T-helper 17 cell (primary cell): Measurements from ENCODE around the gene PRKCSH. TPM values are rescaled to one million over a fixed set of nuclear protein-coding genes. Genes with fewer than 3 reads are reported as not detected.
"Not testable (repeated sequence)": the region's sequence is repeated elsewhere in the genome, so short reads cannot be mapped to it uniquely, and the experiment has no call there.

Experiments
- ATAC-seq: fragments of 150-1000 bp; cut with Tn5 transposase; 2 replicates; pipeline ENCODE4 v1.10.0; 2021; ENCODE audit warnings: mild to moderate bottlenecking, moderate library complexity
- DNase-seq, 3 donors: peaks; one replicate each; pipeline versions ENCODE4 v3.0.0 to v3.0.0-alpha.2; 2020 to 2021
- H3K9me3 ChIP-seq: one replicate; pipeline ENCODE4 v1.7.0; 2013; ENCODE audit warnings: low read length, mild to moderate bottlenecking; ENCODE audit not compliant: control insufficient read depth, poor library complexity, severe bottlenecking
- H3K27ac Mint-ChIP-seq: one replicate; pipeline ENCODE4 v1.8.0; 2022; ENCODE audit warnings: mild to moderate bottlenecking, moderate library complexity, mixed read lengths
- H3K27me3 Mint-ChIP-seq: one replicate; pipeline ENCODE4 v1.8.0; 2022; ENCODE audit warnings: mixed read lengths
- H3K36me3 Mint-ChIP-seq: one replicate; pipeline ENCODE4 v1.8.0; 2022; ENCODE audit warnings: low read depth, mixed read lengths
- H3K4me1 Mint-ChIP-seq: one replicate; pipeline ENCODE4 v1.8.0; 2022; ENCODE audit warnings: mild to moderate bottlenecking, mixed read lengths
- H3K4me3 Mint-ChIP-seq: one replicate; pipeline ENCODE4 v1.8.0; 2022; ENCODE audit warnings: mild to moderate bottlenecking, moderate library complexity, mixed read lengths
- total RNA-seq, 4 donors: library from RNA in 2 of 4; stranded (reverse) in 2 of 4; gene quantifications; one replicate each; pipeline ENCODE4 v1.2.3 and lab custom pipeline; 2022 to 2026

PRKCSH gene
- total RNA-seq, 2 donors from 2014 or later = 233 to 250 TPM

- H3K4me1 Mint-ChIP-seq = peaks cover 5% of the 10 kb centered on the region
- no peak overlapping the region for H3K27ac Mint-ChIP-seq
- no peak overlapping the region for H3K4me3 Mint-ChIP-seq
- peaks cover 18% of the 10 kb centered on the region for H3K27me3 Mint-ChIP-seq
- no peaks in the 10 kb centered on the region for H3K9me3 ChIP-seq
- ATAC-seq = no peak
- H3K36me3 Mint-ChIP-seq = peaks cover 2% of the 10 kb centered on the region
- no peak for DNase-seq
These were observed 26.0 kb downstream of the PRKCSH start for GRCh38 chr19:11461453-11461852.

DNA sequence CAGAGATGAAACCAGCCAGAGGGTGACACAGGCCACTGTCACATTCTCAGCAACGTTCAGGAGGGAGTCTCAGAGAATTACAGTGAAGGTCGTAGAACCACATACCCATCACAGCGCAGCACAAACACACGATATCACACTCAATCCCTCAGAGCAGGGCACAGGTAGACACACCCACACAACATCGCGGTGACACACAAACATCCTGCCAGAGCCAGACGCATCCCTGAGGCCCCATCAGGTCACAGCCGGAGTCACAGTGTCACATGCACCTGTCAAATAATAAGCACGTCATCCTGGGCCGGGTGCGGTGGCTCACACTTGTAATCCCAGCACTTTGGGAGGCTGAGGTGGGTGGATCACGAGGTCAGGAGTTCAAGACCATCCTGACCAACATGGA lies 28.0 kb downstream of the PRKCSH start:
- Mint-ChIP-seq H3K4me3 (no peak overlapping the region), H3K4me1 (peaks cover 5% of the 10 kb centered on the region), H3K27ac (no peak overlapping the region), H3K27me3 (peaks cover 11% of the 10 kb centered on the region), H3K36me3 (peaks cover 2% of the 10 kb centered on the region)
- ATAC-seq (peak; percentile 82), DNase-seq (no peak)
- no peaks in the 10 kb centered on the region for H3K9me3 ChIP-seq

DNA sequence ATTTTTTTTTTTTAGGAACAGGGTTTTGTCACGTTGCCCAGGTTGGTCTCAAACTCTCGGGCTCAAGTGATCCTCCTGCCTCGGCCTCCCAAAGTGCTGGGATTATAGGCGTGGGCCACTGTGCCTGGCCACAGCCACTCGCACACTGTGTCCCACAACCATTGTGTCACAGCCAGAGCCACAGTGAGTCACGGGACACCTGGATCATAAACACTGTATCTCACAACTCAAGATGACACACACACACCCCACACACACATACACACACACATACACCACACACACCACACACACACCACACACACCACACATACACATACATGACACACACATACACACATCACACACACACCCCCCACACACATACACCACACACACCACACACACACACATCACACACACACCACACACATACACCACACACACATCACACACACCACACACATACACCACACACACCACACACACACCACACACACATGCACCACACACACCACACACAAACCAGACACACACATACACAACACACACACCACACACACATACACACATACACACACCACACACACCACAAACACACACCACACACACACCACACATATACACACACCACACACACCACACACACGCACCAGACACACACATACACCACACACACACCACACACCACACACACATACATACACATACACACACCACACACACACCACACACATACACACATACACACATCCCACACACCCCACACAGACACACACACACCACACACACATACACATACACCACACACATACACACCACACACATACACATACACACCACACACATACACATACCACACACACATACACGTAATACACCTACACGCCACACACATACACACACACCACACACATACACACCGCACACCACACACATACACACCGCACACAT lies 29.2 kb downstream of the PRKCSH start:
- DNase-seq (no peak), ATAC-seq (no peak)
- no peak overlapping the region for H3K4me3 Mint-ChIP-seq
- H3K27ac Mint-ChIP-seq = no peak overlapping the region
- peaks cover 2% of the 10 kb centered on the region for H3K36me3 Mint-ChIP-seq
- H3K9me3 ChIP-seq = no peaks in the 10 kb centered on the region
- peaks cover 5% of the 10 kb centered on the region for H3K4me1 Mint-ChIP-seq
- peaks cover 7% of the 10 kb centered on the region for H3K27me3 Mint-ChIP-seq

DNA sequence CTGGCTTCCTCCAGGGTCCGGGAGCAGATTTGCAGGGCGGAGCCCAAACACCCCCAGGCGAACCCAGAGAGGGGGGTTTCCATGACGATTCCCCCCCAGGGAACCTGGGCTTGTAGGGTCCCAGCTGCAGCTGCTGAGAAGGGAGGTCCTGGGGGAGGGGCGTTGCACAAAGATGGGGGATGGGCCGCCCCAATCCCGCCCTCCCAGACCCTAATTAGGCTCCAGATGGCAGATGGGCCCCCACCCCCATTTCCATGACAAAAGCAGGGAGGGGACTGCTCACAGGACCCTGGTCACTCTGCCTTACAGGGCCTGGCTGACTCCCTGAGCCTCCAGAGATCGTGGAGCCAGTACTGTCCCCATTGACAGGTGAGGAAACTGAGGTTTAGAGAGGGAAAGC lies 30.2 kb downstream of the PRKCSH start:
- peaks cover 5% of the 10 kb centered on the region for H3K4me1 Mint-ChIP-seq
- no peaks in the 10 kb centered on the region for H3K36me3 Mint-ChIP-seq
- no peaks in the 10 kb centered on the region for H3K27me3 Mint-ChIP-seq
- no peaks in the 10 kb centered on the region for H3K9me3 ChIP-seq
- DNase-seq = no peak
- no peak overlapping the region for H3K27ac Mint-ChIP-seq
- no peak overlapping the region for H3K4me3 Mint-ChIP-seq
- no peak for ATAC-seq

- not testable (repeated sequence) for H3K4me1 Mint-ChIP-seq, H3K4me3 Mint-ChIP-seq, H3K36me3 Mint-ChIP-seq, H3K9me3 ChIP-seq, ATAC-seq, H3K27ac Mint-ChIP-seq, DNase-seq, H3K27me3 Mint-ChIP-seq
These were observed 32.9 kb downstream of the PRKCSH start for GRCh38 chr19:11468266-11468845.

- H3K9me3 ChIP-seq = no peaks in the 10 kb centered on the region
- no peak for ATAC-seq
- peaks cover 20% of the 10 kb centered on the region for H3K27me3 Mint-ChIP-seq
- H3K36me3 Mint-ChIP-seq = no peaks in the 10 kb centered on the region
- H3K27ac Mint-ChIP-seq = no peak overlapping the region
- H3K4me3 Mint-ChIP-seq = no peak overlapping the region
- DNase-seq = no peak
- H3K4me1 Mint-ChIP-seq = peaks cover 2% of the 10 kb centered on the region
These were observed 38.3 kb downstream of the PRKCSH start for GRCh38 chr19:11473725-11474124.

GRCh38 chr19:11475343-11475742 lies 39.9 kb downstream of the PRKCSH start:
- H3K27me3 Mint-ChIP-seq = peaks cover 26% of the 10 kb centered on the region
- not testable (repeated sequence) for H3K36me3 Mint-ChIP-seq, H3K4me1 Mint-ChIP-seq, H3K27ac Mint-ChIP-seq, ATAC-seq, H3K4me3 Mint-ChIP-seq, DNase-seq, H3K9me3 ChIP-seq

- no peak overlapping the region for H3K4me3 Mint-ChIP-seq
- ATAC-seq (no peak), DNase-seq (no peak)
- H3K36me3 Mint-ChIP-seq = peaks cover 3% of the 10 kb centered on the region
- peaks cover 26% of the 10 kb centered on the region for H3K27me3 Mint-ChIP-seq
- H3K9me3 ChIP-seq = no peaks in the 10 kb centered on the region
- no peak overlapping the region for H3K27ac Mint-ChIP-seq
- H3K4me1 Mint-ChIP-seq = peaks cover 8% of the 10 kb centered on the region
These were observed 40.4 kb downstream of the PRKCSH start for GRCh38 chr19:11475861-11476260.

GRCh38 chr19:11478167-11479089 lies 43.0 kb downstream of the PRKCSH start:
- DNase-seq (no peak), ATAC-seq (no peak)
- H3K4me3 Mint-ChIP-seq = peak overlapping the region; percentile 72
- H3K36me3 Mint-ChIP-seq = peaks cover 3% of the 10 kb centered on the region
- H3K27me3 Mint-ChIP-seq = peaks cover 33% of the 10 kb centered on the region
- peak overlapping the region; percentile 54 for H3K27ac Mint-ChIP-seq
- H3K4me1 Mint-ChIP-seq = peaks cover 23% of the 10 kb centered on the region
- no peaks in the 10 kb centered on the region for H3K9me3 ChIP-seq

DNA sequence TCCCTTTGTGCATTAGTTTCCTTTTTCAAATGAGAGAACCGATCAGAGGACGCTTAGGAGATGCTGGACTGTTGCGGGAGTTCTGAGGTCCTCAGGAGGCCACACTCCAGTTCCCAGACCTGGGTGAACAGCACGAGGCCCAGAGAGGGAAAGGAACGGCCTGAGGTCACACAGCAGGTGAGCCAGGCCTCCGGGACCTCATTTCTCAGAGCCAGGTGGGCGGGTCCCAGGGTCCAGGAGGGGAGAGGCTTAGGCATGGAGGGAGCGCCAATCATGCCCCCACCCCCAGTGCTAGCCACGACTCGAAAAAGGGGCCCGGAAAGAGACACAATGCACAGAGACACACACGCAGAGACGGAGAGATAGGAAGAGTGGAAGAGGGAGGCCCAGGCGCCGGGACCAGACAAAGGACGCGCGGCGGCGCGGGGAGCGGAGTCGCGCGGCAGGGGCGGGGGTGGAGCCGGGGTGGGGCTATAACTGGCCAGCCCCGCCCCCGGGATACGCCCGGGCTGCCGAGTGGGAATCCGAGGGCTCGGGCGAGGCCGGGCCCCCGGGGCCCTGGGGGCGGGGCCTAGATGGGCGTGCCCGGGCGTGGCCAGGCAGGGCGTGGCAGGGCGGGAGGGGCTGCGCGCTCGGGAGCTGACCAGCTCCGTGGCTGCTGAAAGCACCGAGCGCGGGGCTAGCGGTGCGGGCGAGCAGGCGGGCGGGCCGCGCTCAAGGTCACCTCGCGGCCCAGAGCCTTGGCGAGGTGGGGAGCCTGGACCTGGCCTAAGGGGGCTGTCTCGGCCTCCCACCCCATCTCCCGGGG lies 43.9 kb downstream of the PRKCSH start:
- H3K4me3 Mint-ChIP-seq = peak overlapping the region; percentile 72
- peak overlapping the region; percentile 54 for H3K27ac Mint-ChIP-seq
- DNase-seq (peak in 1 of 3 donors; percentile 21), ATAC-seq (no peak)
- no peaks in the 10 kb centered on the region for H3K9me3 ChIP-seq
- H3K27me3 Mint-ChIP-seq = peaks cover 33% of the 10 kb centered on the region
- H3K4me1 Mint-ChIP-seq = peaks cover 23% of the 10 kb centered on the region
- H3K36me3 Mint-ChIP-seq = peaks cover 3% of the 10 kb centered on the region

DNA sequence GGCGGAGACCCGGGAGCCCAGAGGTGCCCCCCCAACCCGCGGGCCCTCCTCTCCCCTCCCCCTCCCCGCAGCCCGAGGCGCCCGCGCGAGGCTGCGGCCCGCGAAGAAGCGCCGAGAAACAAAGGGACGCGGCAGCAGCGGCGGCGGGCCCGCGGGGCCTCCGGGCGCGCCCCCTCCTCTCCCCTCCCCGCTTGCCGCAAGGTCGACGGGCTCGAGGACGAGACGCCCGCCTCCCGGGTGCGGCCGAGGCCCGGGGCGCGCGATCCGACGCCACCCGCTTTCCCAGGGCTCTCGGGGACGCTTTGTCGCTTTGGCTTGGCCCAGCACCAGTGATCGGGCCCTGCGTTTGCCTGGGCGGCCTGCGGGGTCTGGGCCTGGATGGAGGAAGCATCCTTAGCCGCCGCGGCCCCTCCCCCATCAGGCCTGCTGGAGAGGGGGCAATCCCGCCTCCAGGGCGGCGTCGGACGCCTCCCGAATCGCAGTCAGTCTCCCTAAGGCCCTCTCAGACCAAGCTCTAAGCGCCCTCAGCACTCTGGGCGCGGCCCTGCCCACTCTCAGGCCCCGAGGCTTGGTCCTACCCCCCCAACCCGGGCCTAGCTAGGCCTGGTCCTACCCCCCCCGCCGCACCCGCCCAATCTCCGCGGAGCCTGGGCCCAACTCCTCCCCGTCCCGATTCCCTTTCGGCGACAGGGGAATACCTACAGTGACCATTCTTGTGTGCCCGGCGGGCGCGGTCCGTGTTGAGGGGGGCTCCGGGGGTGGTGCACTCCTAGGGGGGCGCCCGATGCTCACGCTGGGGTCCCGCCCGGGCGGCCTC lies 44.7 kb downstream of the PRKCSH start:
- Mint-ChIP-seq H3K4me1 (peaks cover 24% of the 10 kb centered on the region), H3K27ac (no peak overlapping the region), H3K4me3 (no peak overlapping the region), H3K36me3 (peaks cover 4% of the 10 kb centered on the region), H3K27me3 (peaks cover 33% of the 10 kb centered on the region)
- no peaks in the 10 kb centered on the region for H3K9me3 ChIP-seq
- DNase-seq = no peak
- no peak for ATAC-seq
